Prostate gland (tissue), 2 donors: ENCODE measurements around the gene COL9A2.

ENCODE experiments used
- CTCF ChIP-seq, 4 experiments: fragments of 200-600 bp in 2 of 4; fragments of 450-650 bp in 2 of 4; sonication (generic) in 2 of 4; IDR thresholded peaks; 1 replicate in 3 of 4; 2 replicates in 1 of 4; pipeline ENCODE4 v1.5.1; 2016 to 2019; ENCODE audit warnings: antibody characterized with exemption in 4 of 4, mild to moderate bottlenecking in 2 of 4, moderate library complexity in 2 of 4
- POLR2A ChIP-seq: fragments of 450-650 bp; IDR thresholded peaks from one replicate; pipeline ENCODE4 v1.6.1; 2016; ENCODE audit warnings: antibody characterized with exemption, mild to moderate bottlenecking
- POLR2AphosphoS5 ChIP-seq: sonication (generic); formaldehyde crosslinking; IDR thresholded peaks from one replicate; pipeline ENCODE4 v1.6.1; 2017; ENCODE audit warnings: antibody characterized with exemption

- TF ChIP-seq CTCF (IDR thresholded peaks at IDR 0.05) = no peak
- TF ChIP-seq POLR2A = no peak
- TF ChIP-seq POLR2AphosphoS5 = no peak
Observed at GRCh38 chr1:40360631-40361030, 43.5 kb upstream of the COL9A2 start.
